ENCODE results near the gene TMEM89.

The TMEM89 gene

GRCh38 chr3:48581621-48582481, 39.7 kb downstream of the TMEM89 start:
- no peak for DNase-seq
- no peak overlapping the region for H3K27ac ChIP-seq
- TF ChIP-seq, protein P1, sequence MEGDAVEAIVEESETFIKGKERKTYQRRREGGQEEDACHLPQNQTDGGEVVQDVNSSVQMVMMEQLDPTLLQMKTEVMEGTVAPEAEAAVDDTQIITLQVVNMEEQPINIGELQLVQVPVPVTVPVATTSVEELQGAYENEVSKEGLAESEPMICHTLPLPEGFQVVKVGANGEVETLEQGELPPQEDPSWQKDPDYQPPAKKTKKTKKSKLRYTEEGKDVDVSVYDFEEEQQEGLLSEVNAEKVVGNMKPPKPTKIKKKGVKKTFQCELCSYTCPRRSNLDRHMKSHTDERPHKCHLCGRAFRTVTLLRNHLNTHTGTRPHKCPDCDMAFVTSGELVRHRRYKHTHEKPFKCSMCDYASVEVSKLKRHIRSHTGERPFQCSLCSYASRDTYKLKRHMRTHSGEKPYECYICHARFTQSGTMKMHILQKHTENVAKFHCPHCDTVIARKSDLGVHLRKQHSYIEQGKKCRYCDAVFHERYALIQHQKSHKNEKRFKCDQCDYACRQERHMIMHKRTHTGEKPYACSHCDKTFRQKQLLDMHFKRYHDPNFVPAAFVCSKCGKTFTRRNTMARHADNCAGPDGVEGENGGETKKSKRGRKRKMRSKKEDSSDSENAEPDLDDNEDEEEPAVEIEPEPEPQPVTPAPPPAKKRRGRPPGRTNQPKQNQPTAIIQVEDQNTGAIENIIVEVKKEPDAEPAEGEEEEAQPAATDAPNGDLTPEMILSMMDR (IDR thresholded peaks at IDR 0.05) = no peak
- H3K36me3 ChIP-seq = peaks cover 0 to 89% (median 5%) of the 10 kb centered on the region in 3 donors
- intact Hi-C loops (cut with DNase I; ENCODE audit: low total_unique reads) = no loop called here
- H3K9me3 ChIP-seq = no peaks in the 10 kb centered on the region
- H3K4me1 ChIP-seq = no peaks in the 10 kb centered on the region
- no peaks in the 10 kb centered on the region for H3K27me3 ChIP-seq
- H3K4me3 ChIP-seq = no peak overlapping the region

- H3K36me3 ChIP-seq = peaks cover 0 to 72% (median 0%) of the 10 kb centered on the region in 3 donors
- no peak overlapping the region for H3K27ac ChIP-seq
- TF ChIP-seq, protein P1 (IDR thresholded peaks at IDR 0.05) = no peak
- H3K9me3 ChIP-seq = no peaks in the 10 kb centered on the region
- H3K4me1 ChIP-seq = no peaks in the 10 kb centered on the region
- H3K27me3 ChIP-seq = no peaks in the 10 kb centered on the region
- intact Hi-C loops (cut with DNase I; ENCODE audit: low total_unique reads) = no loop called here
- no peak for DNase-seq
- H3K4me3 ChIP-seq = no peak overlapping the region
Measured at GRCh38 chr3:48576647-48577046, 44.9 kb downstream of the TMEM89 start.

DNA sequence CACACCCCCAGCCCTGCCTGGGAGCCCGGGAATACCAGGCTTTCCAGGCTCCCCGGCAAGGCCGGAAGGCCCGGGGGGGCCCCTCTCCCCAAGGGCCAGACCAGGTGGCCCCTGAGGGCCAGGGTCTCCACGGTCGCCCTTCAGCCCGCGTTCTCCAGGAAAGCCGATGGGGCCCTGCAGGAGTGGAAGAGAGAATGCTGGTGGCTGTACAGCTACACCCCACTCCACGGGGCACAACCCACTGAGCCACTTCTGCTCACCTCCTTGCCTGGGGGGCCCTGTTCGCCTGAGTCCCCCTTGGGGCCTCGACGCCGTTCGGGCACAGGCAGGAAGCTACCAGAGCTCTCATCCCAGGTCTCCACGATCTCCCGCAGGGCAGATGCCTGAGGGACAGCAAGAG, 46.2 kb downstream of the TMEM89 start:
- TF ChIP-seq, protein P1 (IDR thresholded peaks at IDR 0.05) = no peak
- no peak overlapping the region for H3K4me3 ChIP-seq

DNA sequence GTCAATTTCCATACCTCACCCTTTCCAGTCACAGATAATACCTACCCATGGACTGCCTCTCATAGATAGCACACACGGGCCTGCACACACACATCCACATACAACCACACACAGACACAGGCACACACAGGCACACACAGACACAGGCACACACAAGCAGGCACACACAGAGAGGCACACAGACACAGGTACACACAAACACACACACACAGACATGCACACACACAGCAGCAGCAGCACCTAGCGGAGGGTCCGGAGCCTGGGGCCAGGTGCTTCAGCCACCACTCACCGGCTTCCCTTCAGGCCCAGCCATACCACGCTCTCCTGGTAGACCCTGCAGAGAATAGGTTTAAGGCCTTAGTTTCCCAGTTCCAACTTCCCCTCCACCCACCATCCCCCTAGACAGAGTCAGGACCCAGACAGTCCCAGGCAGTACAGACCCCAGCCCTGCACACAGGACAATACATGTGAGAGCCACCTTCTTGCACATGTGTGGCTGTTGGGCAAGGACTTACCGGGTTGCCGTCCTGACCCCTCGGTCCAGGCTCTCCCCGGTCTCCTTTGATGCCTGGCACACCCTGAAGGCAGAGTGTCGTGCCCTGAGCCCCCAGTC, 47.5 kb downstream of the TMEM89 start:
- H3K27ac ChIP-seq = no peak overlapping the region
- no peaks in the 10 kb centered on the region for H3K9me3 ChIP-seq
- peaks cover 0 to 55% (median 0%) of the 10 kb centered on the region in 3 donors for H3K36me3 ChIP-seq
- H3K4me1 ChIP-seq = no peaks in the 10 kb centered on the region
- intact Hi-C loops (cut with DNase I; ENCODE audit: low total_unique reads) = no loop called here
- H3K27me3 ChIP-seq = no peaks in the 10 kb centered on the region
- DNase-seq = no peak
- TF ChIP-seq, protein P1 (IDR thresholded peaks at IDR 0.05) = no peak
- H3K4me3 ChIP-seq = no peak overlapping the region

More for the DNA sequence above, 46.2 kb downstream of the TMEM89 start:
- Histone ChIP-seq H3K36me3 (peaks cover 0 to 67% (median 0%) of the 10 kb centered on the region in 3 donors), H3K9me3 (no peaks in the 10 kb centered on the region), H3K27ac (no peak overlapping the region), H3K4me1 (no peaks in the 10 kb centered on the region), H3K27me3 (no peaks in the 10 kb centered on the region)
- DNase-seq = no peak
- intact Hi-C loops (cut with DNase I; ENCODE audit: low total_unique reads) = no loop called here

GRCh38 chr3:48572517-48572916, 49.1 kb downstream of the TMEM89 start:
- no peaks in the 10 kb centered on the region for H3K4me1 ChIP-seq
- H3K36me3 ChIP-seq = peaks cover 0 to 40% (median 0%) of the 10 kb centered on the region in 3 donors
- intact Hi-C loops (cut with DNase I; ENCODE audit: low total_unique reads) = no loop called here
- H3K27ac ChIP-seq = no peak overlapping the region
- no peaks in the 10 kb centered on the region for H3K27me3 ChIP-seq
- TF ChIP-seq, protein P1 (IDR thresholded peaks at IDR 0.05) = no peak
- no peak overlapping the region for H3K4me3 ChIP-seq
- no peak for DNase-seq
- no peaks in the 10 kb centered on the region for H3K9me3 ChIP-seq
